G401.6 (cell line): ENCODE data around the gene GNAS-AS1.

Experiments used
- FAIRE-seq: peaks from 2 replicates; lab custom pipeline; 2012; peaks lifted over from hg19 to GRCh38; lab: Jason Lieb, UNC

GNAS-AS1 gene

GRCh38 chr20:58884966-58885365 is 34.3 kb upstream of the GNAS-AS1 start:
- no peak for FAIRE-seq

- no peak for FAIRE-seq
These were observed 32.6 kb upstream of the GNAS-AS1 start for GRCh38 chr20:58883241-58883691.

- FAIRE-seq: no peak
These were observed 32.0 kb upstream of the GNAS-AS1 start for GRCh38 chr20:58882704-58883089.

GRCh38 chr20:58880994-58881752 is 30.5 kb upstream of the GNAS-AS1 start:
- peak; percentile 21 for FAIRE-seq

- FAIRE-seq: no peak
These were observed 29.7 kb upstream of the GNAS-AS1 start for GRCh38 chr20:58880441-58880840.

- FAIRE-seq: no peak
These were observed 27.7 kb upstream of the GNAS-AS1 start for GRCh38 chr20:58878399-58878798.

- no peak for FAIRE-seq
These were observed 27.3 kb upstream of the GNAS-AS1 start for GRCh38 chr20:58877976-58878360.

- FAIRE-seq: no peak
These were observed 26.6 kb upstream of the GNAS-AS1 start for GRCh38 chr20:58877050-58877975.

- FAIRE-seq: no peak
These were observed 25.7 kb upstream of the GNAS-AS1 start for GRCh38 chr20:58876437-58876836.

- no peak for FAIRE-seq
These were observed 24.9 kb upstream of the GNAS-AS1 start for GRCh38 chr20:58875541-58876134.

GRCh38 chr20:58875111-58875510 is 24.4 kb upstream of the GNAS-AS1 start:
- FAIRE-seq: no peak

- FAIRE-seq: no peak
These were observed 23.8 kb upstream of the GNAS-AS1 start for GRCh38 chr20:58874469-58874868.

GRCh38 chr20:58871533-58872102 is 20.9 kb upstream of the GNAS-AS1 start:
- no peak for FAIRE-seq

GRCh38 chr20:58870293-58871014 is 19.8 kb upstream of the GNAS-AS1 start:
- FAIRE-seq: peak; percentile 19

- FAIRE-seq: no peak
These were observed 19.0 kb upstream of the GNAS-AS1 start for GRCh38 chr20:58869662-58870227.

GRCh38 chr20:58868795-58869194 is 18.1 kb upstream of the GNAS-AS1 start:
- FAIRE-seq: no peak

- no peak for FAIRE-seq
These were observed 16.5 kb upstream of the GNAS-AS1 start for GRCh38 chr20:58867211-58867610.

GRCh38 chr20:58865843-58866242 is 15.1 kb upstream of the GNAS-AS1 start:
- no peak for FAIRE-seq

- no peak for FAIRE-seq
These were observed 13.6 kb upstream of the GNAS-AS1 start for GRCh38 chr20:58864346-58864745.

GRCh38 chr20:58863044-58863790 is 12.5 kb upstream of the GNAS-AS1 start:
- no peak for FAIRE-seq
